Bronchial smooth muscle cell (primary cell): ENCODE results near the gene NCAN. TPM values are rescaled to one million over a fixed set of nuclear protein-coding genes. Genes with fewer than 3 reads are reported as not detected.

ENCODE experiments used
- total RNA-seq: library from RNA; depleted of rRNA; stranded (reverse); fragments of >200 nt; gene quantifications from 2 replicates; pipeline ENCODE4 v1.2.1, GENCODE V29; 2014

NCAN gene
- under 0.01 TPM in 1 of 2 replicates, not detected in the other for total RNA-seq

DNA sequence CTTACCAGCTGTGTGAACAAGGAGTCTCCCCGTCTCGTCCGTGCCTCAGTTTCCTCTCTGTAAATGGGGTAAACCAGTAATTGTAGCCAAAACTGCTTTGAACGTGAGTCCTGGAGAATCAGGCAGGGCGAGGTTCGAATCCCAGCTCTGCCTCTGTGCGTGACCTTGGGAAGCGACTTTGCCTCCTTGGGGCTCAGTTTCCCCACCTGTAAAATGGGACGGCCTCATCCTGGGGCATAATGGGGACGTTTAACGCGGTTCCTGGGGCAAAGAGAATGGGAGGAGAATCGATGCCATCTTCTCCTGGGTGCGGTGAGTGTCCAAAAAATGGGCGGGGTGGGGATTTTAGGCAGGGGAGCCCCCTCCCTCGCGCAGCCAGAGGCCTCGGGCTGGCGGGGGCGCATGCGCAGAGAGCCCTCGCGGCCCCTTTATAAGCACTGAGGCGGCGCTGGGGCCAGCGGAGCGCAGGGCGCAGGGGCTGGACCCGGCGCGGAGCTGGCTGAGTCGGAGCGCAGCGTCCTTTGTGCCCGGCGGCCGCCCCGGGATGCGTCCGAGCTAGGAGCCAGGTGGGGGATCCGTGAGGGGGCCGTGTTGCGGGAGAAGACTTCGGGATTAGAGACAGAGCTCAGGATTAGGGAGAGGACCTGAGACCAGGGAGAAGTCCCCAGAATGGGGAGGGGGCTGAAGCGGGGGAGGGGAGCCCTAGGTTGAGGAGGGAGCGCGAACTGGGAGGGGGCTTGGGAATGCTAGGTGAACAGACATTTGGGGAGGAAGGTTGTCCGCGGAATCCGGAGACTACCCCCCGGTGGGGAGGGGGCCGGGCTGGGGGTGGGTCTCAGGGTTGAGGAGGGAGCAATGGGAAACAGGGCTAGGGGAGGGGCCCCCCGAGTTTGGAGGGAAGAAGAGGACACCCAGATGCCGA lies at the start of gene NCAN:
Gene NCAN, plus strand, starts transcription at position 460 of the 922 bp plus-strand sequence. CDS start 4,996 bp downstream, outside the sequence.

DNA sequence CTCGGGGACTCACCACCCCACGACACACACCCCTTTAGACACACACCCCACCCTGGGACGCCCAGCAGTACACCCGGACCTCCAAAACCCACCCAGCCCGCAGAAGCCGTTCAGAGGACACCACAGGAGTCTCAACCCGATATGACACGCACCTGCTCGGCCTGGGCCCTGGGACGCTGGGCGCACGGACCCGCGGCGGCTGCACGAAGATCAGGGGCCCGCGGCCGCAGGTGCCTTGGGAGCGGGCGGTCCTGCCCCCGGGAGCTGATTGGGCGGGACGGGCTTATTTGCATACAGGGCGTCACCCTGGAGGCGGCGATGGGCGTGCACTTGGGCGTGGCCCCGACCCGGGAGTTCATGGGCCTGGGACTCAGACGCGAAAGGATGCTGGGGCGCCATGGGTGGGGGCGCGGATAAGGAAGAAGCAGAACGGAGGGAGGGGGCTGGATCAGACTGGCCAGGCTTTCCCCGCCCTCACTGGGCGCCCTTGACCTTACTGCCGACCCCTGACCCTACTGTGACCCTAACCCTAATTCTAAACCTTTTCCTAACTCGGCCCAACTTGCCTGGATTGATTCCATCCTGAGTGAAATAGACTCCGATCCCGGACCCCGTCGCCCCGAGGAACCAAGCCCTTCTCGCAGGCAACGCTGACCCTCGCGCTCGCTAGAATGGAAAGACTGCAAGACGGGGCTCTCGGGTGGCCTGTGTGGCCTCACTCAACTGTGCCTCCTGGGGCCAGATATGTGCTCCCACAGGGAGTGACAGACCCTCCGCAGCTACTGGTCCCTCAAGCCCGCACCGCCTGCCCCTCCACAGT lies 41.5 kb upstream of the NCAN start, which contains the start of gene MEF2B:
Gene MEF2B, minus strand, starts transcription at position 211 of the 820 bp plus-strand sequence. CDS start 19,528 bp downstream, outside the sequence.

DNA sequence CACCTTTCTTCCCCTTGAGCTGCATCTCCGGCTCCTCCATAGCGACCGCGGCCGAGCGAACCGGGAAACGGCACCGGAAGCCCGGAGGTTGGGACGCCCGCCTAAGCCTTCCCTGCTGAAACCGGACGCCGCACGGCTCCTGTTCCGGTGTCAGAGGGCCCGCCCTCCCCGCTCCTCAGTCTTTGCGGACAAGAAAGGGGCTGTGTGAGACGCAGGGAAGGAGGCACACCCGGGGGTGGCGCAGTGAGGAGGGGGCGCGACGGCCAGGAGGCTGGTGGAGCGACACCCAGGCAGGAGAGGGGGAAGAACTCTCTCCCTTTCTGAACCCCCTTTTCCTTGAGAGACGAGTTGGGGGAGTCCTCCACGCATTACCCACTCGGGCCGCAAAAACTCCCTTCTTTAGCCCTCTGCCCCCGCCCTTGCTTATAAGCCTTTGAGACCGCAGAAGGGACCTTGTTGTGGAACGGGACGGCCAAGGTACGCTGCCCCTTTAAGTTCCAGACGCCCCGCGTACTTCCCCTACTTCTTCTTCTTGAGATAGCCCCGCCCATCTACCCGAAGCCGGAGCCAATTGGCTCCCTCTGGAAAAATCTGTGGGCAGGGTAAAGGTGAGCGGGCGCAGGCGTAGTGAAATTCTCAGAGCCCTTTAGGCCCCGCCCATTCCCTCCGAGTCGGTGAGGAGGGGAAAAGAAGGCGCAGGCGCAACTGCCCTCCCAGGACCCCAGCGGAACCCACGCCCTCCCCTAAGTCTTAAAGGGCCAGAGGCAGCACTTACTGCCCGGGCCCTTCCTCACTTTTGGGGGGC lies 19.5 kb upstream of the NCAN start, which contains the start of the genes BORCS8 and RFXANK:
Gene BORCS8, minus strand, starts transcription at position 75 of the 805 bp plus-strand sequence. Its CDS starts 35 bp downstream, at position 40.
Gene RFXANK, plus strand, starts transcription at position 181 of the 805 bp plus-strand sequence. CDS start 1,689 bp downstream, outside the sequence.

DNA sequence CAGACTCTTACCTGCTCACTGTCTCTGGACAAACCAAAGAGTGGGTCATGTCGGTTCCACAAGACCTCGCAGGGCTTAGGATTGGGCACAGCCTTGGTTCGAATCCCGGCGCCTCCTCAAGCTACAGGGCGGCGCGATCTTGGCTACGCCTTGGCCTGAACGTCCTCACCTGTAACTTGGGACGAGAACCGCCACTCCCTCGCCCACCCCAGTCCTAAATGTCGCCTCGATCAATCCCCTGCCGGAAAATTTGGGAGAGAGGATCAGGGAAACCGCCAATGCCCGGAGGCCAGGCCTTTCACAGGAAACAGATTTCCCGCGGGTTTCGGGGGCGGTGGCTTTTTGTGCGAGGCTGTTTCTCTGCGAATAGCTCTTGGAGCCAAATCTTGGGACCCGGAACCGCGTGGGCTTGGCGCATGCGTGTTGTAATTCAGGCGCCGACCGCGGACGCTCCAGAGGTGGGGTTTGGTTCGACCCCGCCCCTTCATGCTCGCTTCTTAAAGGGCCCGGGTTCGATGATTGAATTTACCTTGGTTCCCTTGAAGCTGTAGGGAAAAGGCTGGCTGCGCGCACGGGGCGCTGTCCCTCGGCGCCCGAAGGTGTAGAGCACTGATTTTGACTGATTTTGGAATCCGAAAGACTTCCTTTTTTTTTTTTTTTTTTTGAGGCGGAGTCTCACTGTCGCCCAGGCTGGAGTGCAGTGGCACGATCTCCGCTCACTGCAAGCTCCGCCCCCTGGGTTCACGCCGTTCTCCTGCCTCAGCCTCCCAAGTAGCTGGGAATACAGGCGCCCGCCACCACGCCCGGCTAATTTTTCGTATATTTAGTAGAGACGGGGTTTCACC lies 8.5 kb upstream of the NCAN start, which contains the start of gene NR2C2AP:
Gene NR2C2AP, minus strand, starts transcription at position 403 of the 845 bp plus-strand sequence. Its CDS starts 354 bp downstream, at position 49.

Other genes with a start within 250 kb of the NCAN start
- 21.5 and 26.0 TPM in 2 replicates for gene SUGP2, start 178.4 kb upstream of the NCAN start, total RNA-seq
- gene ARMC6, start 178.4 kb upstream of the NCAN start, total RNA-seq: 36.1 and 42.0 TPM in 2 replicates
- gene SLC25A42, start 148.0 kb upstream of the NCAN start, total RNA-seq: 4.5 and 6.0 TPM in 2 replicates
- gene TMEM161A, start 73.5 kb upstream of the NCAN start, total RNA-seq: 18.8 and 22.2 TPM in 2 replicates
- gene MEF2B, start 41.7 kb upstream of the NCAN start, total RNA-seq: under 0.01 and 0.34 TPM in 2 replicates
- 11.5 and 12.1 TPM in 2 replicates for gene BORCS8, start 19.8 kb upstream of the NCAN start, total RNA-seq
- gene RFXANK, start 19.7 kb upstream of the NCAN start, total RNA-seq: 67.5 and 70.0 TPM in 2 replicates
- gene NR2C2AP, start 8.5 kb upstream of the NCAN start, total RNA-seq: 3.0 and 3.3 TPM in 2 replicates
- gene TM6SF2, start 61.3 kb downstream of the NCAN start, total RNA-seq: 0.95 and 1.1 TPM in 2 replicates
- gene SUGP1, start 108.6 kb downstream of the NCAN start, total RNA-seq: 27.9 and 29.9 TPM in 2 replicates
- 26.3 and 31.6 TPM in 2 replicates for gene MAU2, start 108.9 kb downstream of the NCAN start, total RNA-seq
- gene GATAD2A, start 193.7 kb downstream of the NCAN start, total RNA-seq: 20.2 and 20.8 TPM in 2 replicates